RCC 7860 (cell line): ENCODE measurements around the gene NUDT1.

Experiments used
- DNase-seq: peaks from one replicate; pipeline ENCODE4 v3.0.0-alpha.2; 2015; ENCODE audit warnings: low spot score
- FAIRE-seq: peaks from 2 replicates; lab custom pipeline; 2012; peaks lifted over from hg19 to GRCh38; lab: Jason Lieb, UNC

NUDT1 gene

GRCh38 chr7:2222516-2222915 lies 19.5 kb upstream of the NUDT1 start:
- FAIRE-seq (no peak), DNase-seq (no peak)

- FAIRE-seq (no peak), DNase-seq (no peak)
These were observed 18.7 kb upstream of the NUDT1 start for GRCh38 chr7:2223321-2223720.

- FAIRE-seq (no peak), DNase-seq (no peak)
These were observed 17.5 kb upstream of the NUDT1 start for GRCh38 chr7:2224491-2224928.

GRCh38 chr7:2224934-2225333 lies 17.1 kb upstream of the NUDT1 start:
- DNase-seq (no peak), FAIRE-seq (no peak)

- FAIRE-seq (no peak), DNase-seq (no peak)
These were observed 16.7 kb upstream of the NUDT1 start for GRCh38 chr7:2225336-2225735.

- FAIRE-seq (no peak), DNase-seq (no peak)
These were observed 16.2 kb upstream of the NUDT1 start for GRCh38 chr7:2225830-2226229.

GRCh38 chr7:2227699-2228098 lies 14.3 kb upstream of the NUDT1 start:
- DNase-seq, result no peak
- FAIRE-seq, result no peak

GRCh38 chr7:2228921-2229320 lies 13.1 kb upstream of the NUDT1 start:
- DNase-seq (no peak), FAIRE-seq (no peak)

GRCh38 chr7:2229467-2229866 lies 12.6 kb upstream of the NUDT1 start:
- DNase-seq (no peak), FAIRE-seq (no peak)

- FAIRE-seq (no peak), DNase-seq (no peak)
These were observed 11.8 kb upstream of the NUDT1 start for GRCh38 chr7:2230226-2230625.

GRCh38 chr7:2230882-2231281 lies 11.1 kb upstream of the NUDT1 start:
- FAIRE-seq (no peak), DNase-seq (no peak)

- FAIRE-seq, result no peak
- DNase-seq, result no peak
These were observed 9.8 kb upstream of the NUDT1 start for GRCh38 chr7:2231992-2232765.

- FAIRE-seq (no peak), DNase-seq (peak; percentile 82)
These were observed 9.1 kb upstream of the NUDT1 start, which contains the start of gene MAD1L1 for GRCh38 chr7:2232766-2233520. MAD1L1 (minus strand) TSS chr7:2232945; CDS start chr7:2230133, 2,812 bp downstream.

- DNase-seq, result no peak
- FAIRE-seq, result no peak
These were observed 8.1 kb upstream of the NUDT1 start for GRCh38 chr7:2233926-2234325.

- no peak for DNase-seq
- no peak for FAIRE-seq
These were observed 4.9 kb upstream of the NUDT1 start for GRCh38 chr7:2237109-2237602.

GRCh38 chr7:2239242-2239641 lies 2.8 kb upstream of the NUDT1 start:
- FAIRE-seq (no peak), DNase-seq (no peak)

- no peak for FAIRE-seq
- peak; percentile 19 for DNase-seq
These were observed 759 bp downstream of the NUDT1 start for GRCh38 chr7:2242541-2243429.

GRCh38 chr7:2243458-2243857 lies 1.4 kb downstream of the NUDT1 start:
- FAIRE-seq (no peak), DNase-seq (no peak)

- DNase-seq (no peak), FAIRE-seq (no peak)
These were observed 2.5 kb downstream of the NUDT1 start for GRCh38 chr7:2244404-2244995.

GRCh38 chr7:2245883-2246675 lies 4.1 kb downstream of the NUDT1 start:
- no peak for DNase-seq
- FAIRE-seq, result no peak
